Iris pigment epithelial cell (primary cell): Measurements from ENCODE around the gene ANKRD17.
"Not testable (repeated sequence)": the region's sequence is repeated elsewhere in the genome, so short reads cannot be mapped to it uniquely, and the experiment has no call there.

Source experiments
- DNase-seq: peaks from one replicate; pipeline ENCODE4 v3.0.0-alpha.2; 2011; ENCODE audit warnings: low read depth

Gene ANKRD17

GRCh38 chr4:73244945-73245601, 13.5 kb downstream of the ANKRD17 start:
- DNase-seq = no peak

DNA sequence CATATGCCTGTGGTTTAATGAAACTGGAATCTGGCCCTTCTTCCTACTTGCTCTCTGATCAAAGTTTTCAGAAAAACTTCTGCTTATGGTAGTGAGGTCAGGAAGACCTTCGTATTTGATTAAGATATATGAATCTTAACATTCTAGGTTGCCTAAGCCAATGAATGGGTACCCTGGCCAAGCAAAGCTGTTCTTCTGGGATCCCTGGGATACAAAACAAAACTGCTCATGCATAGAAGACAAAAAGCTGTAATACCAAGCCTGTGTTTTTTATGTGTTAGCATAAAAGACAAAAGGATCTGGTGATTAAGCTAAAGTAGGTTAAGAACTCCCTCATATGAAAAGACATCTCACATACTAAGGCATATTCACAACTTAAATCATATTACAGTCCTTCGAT, 21.6 kb downstream of the ANKRD17 start:
- DNase-seq = no peak

GRCh38 chr4:73236151-73236550, 22.4 kb downstream of the ANKRD17 start:
- no peak for DNase-seq

- peak; percentile 37 for DNase-seq
Measured at GRCh38 chr4:73234712-73235111, 23.9 kb downstream of the ANKRD17 start.

DNA sequence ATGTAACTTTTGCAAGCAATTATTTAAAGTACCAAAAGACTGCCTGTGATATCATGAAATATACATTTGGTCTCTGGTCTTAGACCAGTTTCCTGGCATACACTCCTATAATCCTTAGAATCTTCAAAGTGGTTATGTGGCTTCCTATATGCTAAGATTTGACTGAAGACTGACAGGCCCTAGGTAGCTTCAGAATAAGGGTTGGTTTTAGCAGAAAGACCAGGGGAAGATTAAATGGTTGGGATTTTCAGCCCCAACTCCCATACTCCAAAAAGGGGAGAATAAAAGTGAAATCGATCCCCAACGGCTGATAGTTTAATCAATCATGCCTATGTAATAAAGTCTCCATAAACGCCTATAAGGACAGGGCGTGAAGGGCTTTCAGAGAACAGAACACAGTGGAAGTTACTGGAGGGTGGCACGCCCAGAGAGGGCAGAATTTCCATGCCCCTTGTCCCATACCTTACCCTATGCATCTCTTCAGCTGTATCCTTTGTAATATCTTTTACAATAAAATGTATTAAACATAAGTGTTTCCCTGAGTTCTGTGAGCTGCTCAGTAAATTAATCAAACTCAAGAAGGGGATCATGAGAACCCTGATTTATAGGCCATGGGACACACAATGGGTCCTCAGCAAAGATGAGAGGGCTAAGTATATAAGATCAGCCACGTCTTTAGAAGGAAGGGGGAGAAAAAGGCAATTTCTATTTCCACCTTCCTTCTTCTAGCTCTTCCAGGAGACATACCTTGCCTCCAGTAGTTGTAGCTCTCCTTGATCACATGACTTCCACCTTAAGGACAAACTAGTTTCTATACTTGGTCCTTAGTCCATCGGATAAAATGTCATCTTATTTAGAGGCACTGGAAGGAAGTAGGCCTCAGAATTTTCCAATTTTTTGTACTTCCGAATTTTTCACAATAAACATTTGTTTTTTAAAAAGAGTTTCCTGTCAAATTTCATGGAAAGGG, 26.8 kb downstream of the ANKRD17 start:
- DNase-seq = no peak

DNA sequence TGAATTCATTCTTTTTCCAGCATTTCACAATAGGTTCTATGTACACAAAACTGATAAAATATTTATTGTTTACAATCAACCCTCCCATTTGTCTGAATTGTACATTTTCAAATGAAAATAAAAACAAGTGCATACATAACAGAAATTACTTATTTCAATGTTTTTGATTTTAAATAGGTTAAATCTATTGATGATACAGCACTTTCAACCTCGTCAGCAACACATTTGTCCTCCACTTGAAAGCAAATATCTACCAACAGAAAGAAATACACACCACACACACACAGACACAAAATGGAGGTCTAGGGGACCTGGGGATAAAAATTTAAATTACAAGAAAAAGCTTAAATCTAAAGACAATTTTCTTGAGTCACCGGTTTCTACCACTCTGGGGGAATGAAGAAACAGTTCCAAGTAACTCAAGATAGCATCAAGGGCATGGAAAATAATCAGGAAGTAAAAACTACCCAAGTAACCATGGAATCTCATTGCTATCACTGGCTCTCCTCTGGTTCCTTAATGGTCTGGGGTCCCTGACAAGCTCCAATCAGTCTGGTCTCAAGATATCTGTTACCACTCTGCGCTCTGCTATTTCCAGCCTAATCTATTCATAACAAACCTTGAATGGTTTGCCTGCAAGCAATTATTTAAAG, 27.6 kb downstream of the ANKRD17 start:
- DNase-seq = no peak

DNA sequence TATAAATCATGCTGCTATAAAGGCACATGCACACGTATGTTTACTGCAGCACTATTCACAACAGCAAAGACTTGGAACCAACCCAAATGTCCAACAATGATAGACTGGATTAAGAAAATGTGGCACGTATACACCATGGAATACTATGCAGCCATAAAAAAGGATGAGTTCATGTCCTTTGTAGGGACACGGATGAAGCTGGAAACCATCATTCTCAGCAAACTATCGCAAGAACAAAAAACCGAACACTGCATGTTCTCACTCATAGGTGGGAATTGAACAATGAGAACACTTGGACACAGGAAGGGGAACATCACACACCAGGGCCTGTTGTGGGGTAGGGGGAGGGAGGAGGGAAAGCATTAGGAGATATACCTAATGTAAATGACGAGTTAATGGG, 29.8 kb downstream of the ANKRD17 start:
- not testable (repeated sequence) for DNase-seq

GRCh38 chr4:73224886-73225285, 33.7 kb downstream of the ANKRD17 start:
- no peak for DNase-seq

DNA sequence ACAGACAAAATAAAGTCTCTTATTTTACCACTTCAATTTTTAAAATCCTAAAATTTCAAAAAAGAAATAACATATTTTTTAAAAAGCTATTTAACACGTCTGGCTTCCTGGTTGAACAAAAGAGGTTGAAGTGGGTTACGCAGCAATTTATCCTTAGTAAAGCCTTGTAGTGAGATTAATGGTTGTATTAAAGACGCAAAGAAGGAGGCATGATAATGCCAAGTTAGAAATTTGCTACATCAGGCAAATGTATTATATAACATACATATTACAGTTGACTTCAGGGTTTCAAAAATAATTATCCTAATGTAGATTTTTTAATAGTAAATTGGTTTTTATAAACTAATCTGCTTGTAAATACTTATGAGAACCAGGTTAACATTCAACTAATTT, 35.3 kb downstream of the ANKRD17 start:
- no peak for DNase-seq

DNA sequence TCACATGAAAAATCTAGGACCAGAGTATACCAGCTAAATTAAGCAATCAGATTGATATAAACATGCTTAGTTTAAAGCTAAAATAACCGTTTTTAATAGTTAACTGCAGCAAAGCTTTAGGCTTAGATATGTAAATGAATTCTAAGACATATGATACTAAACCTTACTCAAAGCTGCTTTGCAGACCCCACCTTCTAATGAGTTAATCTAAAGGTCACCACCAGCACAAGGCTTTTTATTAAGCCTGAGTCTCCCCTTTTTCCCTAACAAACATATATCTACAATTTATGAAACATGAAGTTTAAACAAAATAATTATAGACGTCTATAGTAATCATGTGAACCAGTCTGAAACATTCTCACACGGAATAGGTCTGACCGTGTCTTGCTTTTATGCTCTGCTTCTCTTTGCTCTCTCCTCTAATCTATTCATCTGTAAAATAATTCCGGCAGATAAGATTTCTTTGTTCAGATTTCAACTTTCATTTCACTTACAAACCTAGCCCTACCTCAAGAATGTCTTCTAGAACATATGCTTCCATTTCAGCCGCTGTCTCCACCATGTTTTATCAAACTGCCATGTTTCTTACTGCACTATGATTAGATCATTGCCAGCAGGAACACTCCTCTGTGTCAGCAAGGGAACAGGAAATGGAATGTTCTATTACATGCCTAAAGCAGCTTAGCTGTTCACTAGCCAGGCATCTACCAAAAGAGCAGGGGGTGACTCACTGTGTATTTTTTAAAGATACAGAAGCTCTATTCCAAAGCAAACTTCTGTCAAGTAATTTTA, 35.9 kb downstream of the ANKRD17 start:
- DNase-seq = peak; percentile 98

DNA sequence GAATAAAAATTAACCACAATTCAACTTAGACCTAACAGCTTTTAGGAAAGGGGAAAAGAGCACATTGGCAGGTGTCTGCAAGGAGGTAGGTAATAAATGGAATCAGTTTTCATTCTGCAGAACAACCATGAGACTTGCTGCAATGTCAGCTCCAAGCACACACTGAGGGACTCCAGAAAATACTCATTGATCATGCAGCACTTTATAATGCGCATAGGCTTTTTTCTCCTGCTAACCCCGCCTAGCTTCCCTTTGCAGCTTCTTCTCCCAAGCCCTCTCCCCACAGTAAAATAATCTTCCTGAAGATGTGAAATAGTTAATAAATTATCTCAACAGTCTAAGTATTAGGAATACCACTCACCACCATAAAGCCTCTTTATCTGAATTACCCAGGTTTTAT, 36.9 kb downstream of the ANKRD17 start:
- no peak for DNase-seq

GRCh38 chr4:73220815-73221214, 37.8 kb downstream of the ANKRD17 start:
- DNase-seq = no peak

DNA sequence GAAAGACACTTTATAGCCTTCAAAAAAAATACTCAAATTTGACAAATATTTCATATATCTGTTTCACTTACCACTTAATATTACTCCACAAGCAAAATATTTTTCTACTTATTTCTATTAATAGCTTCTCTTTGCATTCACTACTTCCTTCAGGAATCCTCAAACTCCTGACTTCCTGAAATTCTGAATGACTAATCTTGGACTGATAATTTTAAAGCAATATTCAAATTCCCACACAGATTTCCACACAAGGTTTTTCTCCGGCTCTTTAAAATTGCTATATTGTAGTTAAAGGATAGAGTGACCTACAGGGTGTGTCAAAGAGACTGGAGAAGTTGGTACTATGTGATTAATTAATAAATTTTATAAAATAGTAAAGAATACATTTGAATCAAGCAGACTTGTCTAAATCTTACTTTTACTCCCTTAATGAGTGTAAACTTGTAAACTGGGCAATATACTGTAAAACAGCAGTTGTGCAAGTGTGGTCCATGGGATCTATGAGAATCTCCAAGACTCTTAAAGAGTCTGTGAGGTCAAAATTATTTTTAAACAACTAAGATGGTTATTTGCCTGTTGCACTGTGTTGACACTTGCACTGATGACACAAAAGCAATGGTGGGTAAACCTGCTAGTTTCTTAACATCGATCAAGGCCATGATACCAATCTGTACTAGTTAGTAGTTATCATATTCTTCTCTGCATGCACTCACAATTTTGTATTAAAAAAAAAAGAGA, 44.5 kb downstream of the ANKRD17 start:
- DNase-seq = peak; percentile 38

GRCh38 chr4:73212982-73213730, 45.4 kb downstream of the ANKRD17 start:
- DNase-seq = no peak

DNA sequence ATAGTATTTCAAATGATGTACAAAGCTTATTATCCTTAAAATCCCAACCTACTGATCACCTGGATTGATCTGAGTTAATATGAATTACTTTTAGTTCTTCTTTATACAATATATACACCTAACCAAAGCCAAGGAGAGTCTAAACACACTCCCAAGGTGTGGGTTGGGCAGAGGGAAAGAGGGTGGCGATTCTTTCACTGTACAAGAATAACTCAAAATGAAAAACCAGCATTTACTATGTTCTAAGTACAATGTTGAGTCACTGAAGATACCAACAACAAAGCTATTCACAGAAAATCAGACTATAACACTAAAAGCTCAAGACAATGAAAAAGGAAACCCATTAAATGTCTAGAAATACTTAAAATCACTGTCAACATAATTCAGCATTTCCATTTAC, 46.6 kb downstream of the ANKRD17 start:
- DNase-seq = no peak

DNA sequence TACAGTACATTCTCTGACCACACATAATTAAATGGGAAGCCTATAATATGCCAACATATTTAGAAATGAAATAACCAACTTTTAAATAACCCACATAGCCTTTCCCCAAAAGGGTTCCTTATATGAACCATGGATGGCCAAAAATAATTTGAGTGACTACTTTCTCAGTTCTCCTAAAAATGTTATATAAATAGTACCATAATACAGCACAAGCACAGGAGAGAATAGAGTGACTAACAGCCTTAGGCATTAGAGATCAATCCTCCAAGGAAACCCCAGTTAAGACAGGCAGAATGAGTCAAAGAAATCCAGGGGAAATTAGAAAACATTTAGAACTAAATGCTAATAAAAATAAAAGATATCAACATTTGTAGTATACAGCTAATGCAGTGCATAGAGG, 50.2 kb downstream of the ANKRD17 start:
- peak; percentile 84 for DNase-seq

DNA sequence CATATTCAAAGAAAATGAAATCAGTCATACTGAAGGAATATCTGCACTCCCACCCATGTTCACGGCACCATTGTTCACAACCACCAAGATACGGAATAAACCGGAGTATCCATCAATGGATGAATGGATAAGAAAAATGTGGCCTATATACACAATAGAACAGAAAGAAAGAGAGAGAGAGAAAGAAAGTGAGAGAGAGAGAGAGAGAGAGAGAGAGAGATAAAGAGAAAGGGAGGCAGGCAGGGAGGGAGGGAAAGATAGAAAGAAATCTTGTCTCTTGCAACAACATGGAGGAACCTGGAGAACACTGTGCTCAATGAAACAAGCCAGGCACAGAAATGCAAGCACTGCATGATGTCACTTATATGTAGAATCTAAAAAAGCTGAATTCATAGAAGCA, 52.4 kb downstream of the ANKRD17 start:
- DNase-seq = no peak

DNA sequence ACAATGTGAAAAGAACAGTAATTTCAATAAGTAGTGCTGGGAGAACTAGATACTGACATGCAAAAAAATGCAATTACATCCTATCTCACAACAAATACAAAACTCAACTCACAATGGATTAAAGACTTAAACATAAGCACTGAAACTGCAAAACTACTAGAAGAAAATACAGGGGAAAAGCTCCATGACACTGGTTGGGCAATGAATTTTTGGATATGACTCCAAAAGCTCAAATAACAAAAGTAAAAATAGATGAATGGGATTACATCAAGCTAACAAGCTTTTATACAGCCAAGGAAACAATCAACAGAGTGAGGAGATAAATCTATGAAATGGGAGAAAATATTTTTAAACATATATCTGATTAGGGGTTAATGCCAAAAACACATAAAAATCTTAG, 53.1 kb downstream of the ANKRD17 start:
- no peak for DNase-seq

DNA sequence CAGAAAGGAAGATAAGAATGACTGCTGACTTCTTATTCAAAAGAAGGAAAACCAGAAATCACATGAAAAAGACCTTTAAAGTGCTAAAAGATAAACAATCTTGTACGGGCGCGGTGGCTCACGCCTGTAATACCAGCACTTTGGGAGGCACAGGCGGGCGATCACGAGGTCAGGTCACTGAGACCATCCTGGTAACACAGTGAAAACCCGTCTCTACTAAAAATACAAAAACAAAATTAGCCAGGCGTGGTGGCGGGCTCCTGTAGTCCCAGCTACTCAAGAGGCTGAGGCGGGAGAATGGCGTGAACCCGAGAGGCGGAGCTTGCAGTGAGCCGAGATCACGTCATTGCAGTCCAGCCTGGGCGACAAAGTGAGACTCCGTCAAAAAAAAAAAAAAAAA, 54.6 kb downstream of the ANKRD17 start:
- not testable (repeated sequence) for DNase-seq

DNA sequence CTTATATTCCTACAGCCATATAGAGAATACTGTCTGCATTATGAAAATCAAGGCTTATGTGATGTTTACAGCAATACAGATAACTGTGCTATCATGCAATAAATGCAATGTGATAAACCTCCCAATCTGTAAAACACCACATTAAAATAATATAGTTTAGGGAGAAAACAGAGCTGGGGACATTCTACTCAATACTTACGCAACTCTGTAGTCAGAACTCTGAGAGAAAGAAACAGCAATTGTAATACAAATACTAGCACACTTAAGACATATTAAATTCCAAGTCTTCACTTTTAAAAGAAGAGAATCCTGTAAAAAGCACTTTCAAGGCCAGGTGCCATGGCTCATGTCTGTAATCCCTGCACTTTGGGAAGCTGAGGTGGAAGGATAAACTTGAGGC, 61.4 kb downstream of the ANKRD17 start:
- DNase-seq = peak; percentile 46

DNA sequence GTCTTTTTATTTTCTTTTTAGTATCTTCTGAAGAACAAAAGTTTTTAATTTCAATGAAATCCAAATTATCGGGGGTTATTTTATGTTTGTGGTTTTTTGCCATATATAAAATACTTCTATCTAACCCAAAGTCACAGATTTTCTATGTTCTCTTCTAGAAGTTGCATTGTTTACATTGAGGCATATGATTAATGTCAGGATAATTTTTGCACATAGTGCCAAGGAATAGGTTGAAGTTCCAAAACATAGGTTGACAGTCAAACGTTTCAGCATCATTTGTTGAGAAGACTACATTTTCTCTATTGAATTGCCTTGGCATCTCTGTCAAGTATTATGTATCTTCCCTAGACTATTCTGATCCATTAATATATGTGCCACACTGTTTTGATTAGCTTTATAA, 64.5 kb downstream of the ANKRD17 start:
- DNase-seq = no peak
